HG03280 (cell line): ENCODE measurements around the gene PTDSS2.
"Not testable (repeated sequence)": the region's sequence is repeated elsewhere in the genome, so short reads cannot be mapped to it uniquely, and the experiment has no call there.

Experiments
- ATAC-seq: cut with Tn5 transposase; IDR thresholded peaks from one replicate; pipeline ENCODE4 v1.9.1; 2021; ENCODE audit warnings: mild to moderate bottlenecking, moderate library complexity; ENCODE audit not compliant: unreplicated experiment

Gene PTDSS2

DNA sequence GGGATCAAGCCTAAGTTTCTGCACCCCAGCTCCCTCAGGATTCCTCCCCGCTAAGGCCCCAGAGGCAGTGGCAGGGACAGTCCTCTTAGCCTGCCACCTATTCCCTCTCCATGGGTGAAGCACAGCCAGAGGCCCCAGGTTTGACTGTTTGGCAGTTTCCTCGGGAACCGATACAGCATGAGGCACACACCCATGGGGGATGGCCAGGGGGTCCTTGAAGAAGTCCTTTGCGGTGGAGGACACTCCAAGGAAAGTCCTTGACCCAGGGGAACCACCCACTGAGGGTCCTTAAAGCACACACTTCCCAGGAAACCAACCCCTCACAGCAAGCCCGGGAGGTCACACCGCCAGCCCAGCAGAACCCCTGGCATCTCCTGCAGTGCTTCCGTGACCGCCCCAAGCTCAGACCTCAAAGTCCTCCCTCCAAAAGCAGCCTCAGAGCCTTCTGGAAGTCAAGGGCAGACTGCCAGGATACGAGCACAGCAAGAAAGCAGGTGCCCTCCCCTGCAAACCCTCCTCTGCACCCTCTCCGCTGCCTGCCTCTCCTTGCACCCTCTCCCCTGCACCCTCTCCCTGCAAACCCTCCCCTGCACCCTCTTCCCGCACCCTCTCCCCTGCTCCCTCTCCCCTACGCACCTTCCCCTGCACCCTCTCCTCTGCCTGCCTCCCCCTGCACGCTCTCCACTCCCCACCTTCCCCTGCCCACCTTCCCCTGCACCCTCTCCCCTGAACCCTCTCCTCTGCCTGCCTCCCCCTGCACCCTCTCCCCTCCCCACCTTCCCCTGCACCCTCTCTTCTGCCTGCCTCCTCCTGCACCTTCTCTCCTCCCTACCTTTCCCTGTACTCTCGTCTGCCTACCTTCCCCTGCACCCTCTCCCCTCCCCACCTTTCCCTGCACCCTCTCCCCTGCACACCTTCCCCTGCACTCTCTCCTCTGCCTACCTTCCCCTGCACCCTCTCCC, 36.7 kb upstream of the PTDSS2 start:
- no peak for ATAC-seq

DNA sequence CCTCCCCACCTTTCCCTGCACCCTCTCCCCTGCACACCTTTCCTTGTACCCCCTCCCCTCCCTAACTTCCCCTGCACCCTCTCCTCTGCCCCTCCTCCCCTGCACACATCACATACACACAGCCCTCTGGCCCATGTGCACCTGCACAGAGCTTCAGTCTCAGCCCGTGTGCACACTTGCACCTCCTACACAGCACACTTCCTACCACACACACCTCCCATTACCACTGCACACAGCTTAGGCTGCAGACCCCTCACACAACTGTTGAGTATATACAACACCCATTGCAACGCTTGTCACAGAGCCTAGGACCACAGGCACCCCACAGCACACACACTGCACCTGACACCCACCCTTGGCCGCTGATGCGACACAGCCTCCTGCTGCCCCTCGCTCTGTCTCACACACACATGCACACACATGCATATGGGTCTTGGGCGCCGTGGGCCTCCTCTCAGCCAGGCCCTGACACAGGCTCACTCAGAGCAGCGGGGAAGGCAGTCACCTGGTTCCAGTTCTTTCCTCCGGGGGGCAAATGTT, 35.7 kb upstream of the PTDSS2 start:
- no peak for ATAC-seq

DNA sequence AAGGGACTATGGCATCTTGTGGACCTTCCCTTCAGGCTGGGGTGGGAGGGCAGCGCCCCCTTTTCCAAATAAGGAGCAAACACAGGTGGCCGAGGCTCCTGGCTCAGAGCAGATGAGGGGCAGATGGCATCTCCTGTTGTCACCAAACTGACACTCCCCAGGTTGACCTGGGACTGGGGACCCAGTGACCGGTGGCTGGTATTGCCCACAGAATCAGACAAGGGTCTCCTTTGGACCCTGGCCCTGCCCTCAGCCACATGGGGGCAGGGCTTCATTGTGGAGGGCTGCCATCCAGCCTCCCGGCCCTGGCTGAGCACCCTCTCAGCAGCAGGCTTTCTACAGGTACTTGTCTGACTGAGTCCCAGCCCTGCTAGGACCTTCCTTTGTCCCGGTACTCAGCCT, 34.4 kb upstream of the PTDSS2 start:
- no peak for ATAC-seq

DNA sequence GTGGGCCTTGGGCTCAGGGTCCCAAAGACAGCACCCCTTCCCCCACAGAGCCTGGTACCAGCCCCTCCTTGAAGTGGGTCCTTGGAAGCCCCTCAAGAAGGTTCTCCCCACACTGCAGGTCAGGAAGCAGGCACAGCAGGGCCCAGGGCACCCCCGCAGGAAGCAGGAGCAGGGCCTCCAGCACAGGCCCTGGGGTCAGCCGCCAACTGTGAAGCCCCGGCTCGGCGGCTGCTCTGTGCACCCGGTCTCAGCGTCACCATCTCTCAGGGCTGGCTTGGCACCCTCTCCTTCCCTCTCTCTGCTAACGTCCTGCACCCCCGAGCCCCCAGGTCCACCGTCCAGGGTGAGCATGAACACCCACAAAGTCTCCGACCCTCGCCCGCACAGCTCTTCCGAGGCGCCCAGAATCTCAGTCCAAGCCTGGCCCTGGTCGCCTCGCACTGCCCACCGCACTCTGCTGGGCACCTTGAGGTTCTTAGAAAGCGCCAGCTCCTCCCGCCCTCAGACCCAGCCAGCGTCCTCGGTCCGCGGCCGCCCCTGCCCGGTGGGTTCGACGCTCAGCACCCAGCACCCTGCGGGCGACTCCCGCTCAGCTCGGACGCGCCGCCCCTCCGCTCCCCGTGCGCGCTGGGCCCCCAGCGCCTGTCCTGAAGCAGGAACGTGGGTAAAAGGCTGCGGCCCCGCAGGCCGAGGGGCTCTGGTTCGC, 33.9 kb upstream of the PTDSS2 start:
- no peak for ATAC-seq

DNA sequence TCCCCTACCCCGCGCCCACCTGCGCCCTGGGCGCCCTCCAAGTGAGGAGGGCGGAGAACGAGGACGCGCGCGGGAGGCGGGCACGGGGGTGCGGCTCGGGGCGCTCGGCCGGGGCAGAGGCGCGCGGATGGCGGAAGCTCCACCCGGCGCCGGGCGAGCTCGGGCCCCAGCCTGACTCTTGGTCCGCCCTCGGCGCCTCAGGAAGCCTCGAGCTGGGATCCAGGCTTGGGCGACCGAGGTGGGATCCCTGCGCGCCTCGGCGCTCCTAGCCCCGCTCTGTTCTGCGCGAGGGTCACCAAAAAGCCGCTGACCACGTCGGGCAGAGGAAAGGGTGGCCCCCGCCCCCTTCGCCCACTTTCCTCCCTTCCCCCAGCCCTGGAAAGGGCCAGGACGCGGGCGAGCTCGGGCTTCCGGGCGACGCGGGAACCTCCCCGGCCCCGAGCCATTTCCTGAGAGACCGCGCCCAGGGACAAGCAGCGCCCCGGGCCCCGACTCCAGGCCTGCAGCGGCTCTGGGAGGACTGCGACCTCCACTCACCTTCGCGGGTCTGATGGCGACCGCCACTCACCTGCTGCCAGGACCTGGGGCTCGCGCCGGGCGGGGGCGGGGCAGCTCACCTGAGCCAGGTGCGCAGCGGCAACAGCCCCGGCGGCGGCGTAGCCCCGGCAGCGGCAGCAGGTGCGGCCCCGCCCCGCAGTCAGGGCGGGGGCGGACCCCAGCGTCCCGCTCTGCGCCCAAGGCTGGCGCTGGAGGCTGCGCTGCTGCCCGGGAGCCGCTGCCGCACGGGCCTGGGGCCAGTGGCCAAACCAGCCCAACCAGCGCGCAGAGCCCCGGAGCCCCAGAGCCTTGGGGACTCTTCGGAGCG, 33.1 kb upstream of the PTDSS2 start:
- no peak for ATAC-seq

DNA sequence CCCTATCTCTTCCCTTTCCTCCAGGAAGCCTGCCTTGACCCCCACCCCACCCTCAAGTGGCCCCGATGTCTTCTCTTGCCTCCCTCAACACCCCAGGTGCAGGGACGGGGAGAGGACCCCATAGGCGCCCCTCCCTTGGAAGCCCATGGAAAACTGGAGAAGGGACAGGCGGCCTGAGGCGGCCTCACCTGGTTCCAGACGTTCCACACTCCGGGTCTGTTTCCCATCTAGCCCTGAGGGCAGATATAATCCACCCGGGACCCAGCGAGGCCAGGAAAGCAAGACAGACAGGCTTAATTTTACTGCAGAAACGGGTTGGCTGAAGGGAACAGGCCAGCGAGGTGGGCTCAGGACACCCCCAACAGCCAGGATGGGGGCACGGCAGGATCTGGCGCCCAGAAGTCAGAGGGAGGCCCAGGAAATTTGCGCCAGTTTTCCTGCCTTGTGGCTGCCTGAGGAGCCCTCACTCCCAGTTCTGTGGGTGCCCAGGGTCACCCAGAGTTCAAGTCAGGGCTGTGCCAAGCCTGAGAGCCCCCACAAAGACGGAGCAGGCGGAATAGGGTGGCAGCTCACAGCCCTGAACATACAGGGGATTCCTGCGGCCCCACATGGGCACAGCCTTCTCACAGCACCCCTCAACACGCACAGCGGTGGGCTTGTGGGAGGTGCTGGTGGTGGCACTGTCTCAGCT, 32.3 kb upstream of the PTDSS2 start:
- no peak for ATAC-seq

DNA sequence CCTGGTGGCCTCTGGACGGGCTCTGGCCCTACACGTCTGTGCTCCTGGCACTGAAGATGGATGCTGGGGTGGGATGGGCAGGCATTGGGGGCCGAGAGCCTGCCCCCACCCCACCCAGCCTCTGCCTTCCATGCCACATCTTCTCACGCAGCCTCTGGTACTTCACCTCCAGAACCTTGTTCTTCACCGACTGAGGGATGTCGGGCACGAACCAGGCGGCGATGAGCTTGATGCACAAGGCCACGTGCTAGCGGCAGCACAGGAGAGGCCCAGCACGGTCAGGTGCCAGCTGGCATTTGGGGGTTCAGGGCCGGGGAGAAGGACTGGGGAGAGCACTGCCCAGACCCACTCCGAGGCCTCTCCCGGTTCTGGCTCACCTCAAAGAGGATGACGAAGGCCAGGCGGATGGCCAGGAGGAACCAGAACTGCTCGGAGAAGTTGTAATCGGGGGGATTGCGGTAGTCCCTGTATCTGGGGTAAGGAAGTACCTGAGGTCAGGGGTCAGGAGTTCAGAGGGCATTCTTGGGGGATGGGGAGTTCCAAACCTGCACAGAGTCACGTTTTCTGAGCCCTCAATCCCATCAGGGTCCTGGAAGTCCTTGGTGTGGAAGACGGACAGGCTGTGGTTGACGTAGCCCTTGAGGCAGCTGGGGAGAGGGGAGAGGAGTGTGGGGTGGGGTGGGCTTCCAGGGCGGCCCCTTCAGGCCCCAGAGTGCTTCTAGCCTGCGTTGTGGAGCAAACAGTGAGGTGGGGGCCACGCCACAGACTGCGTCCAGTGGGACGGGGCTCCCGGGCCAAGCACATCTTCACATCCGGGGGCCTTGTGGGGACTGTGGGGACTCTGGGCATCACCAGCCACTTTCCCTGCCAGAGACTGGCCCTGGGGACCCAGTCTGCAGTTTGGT, 31.5 kb upstream of the PTDSS2 start:
- ATAC-seq = no peak

DNA sequence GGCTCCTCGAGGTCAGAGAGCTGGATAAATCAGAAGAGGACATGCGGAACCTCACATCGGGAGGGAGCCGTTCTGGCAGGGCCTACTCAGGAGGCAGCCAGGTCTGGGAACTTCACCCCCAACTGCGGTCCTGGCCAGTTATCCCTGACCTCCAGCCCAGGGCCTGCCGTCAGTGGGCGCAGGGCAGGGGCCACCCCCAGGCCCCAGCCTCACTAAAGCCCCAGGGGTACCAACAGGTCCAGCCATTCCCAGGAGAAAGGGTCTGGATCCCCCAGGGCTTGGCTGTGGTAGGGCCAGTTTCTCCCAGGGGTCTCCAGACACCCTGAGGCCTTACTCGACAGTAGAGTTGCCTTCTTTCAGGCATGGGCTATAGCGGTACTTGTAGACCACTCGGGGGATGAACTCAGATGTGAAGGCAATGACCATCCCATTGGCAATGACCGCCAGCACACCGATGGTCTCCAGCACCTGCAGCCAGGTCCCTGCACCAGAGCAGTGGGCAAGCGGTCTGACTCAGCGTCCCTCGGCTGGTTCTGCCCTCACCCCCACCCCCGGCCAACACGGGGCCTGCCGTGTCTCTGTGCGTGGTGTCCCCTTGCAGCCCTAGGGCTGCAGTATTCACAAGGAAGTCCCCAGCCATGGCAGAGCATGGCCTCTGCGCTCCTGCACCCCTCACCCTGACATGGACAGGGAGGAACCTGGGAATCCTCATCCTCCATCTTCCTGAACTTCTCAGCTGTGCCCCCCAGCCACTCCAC, 30.7 kb upstream of the PTDSS2 start:
- no peak for ATAC-seq

DNA sequence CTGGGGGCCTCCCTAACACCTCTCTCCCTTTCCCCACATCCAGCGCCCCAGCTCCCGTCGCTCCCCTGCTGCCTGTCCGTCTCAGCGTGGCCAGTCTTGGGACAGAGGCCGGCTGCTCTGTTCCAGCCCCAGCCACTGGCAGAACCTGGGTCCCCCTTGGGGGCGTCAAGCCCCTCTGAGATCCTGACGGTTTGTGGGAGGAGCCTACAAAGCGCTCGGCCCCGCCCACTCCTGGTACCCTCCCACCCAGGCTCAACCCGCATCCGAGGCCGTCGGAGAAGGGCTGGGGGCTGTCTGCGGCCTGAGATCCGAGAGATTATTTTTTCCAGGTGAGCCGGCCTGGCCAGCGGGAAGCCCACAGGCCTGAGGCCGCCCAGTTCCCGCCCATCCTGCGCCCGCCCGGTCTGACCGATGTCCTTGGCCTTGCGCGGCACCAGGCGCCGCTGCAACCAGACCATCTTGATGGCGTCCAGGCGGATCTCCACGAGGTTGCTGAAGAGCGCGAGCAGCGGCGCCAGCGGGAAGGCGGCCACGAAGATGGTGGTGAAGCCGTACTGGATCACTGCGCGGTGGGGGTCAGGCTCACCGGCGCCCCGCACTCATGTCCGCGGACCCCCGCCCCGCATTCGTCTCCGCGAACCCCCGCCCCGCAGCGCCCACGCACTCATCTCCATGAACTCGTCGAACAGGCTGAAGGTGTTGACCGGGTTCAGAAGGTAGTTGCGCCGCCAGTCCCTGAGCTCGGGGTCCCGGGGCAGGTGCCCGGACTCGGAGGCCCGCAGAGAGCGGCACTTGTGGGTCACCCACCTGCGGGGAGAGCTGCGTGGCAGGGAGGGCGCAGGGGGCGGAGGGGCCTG, 29.8 kb upstream of the PTDSS2 start:
- ATAC-seq = no peak

DNA sequence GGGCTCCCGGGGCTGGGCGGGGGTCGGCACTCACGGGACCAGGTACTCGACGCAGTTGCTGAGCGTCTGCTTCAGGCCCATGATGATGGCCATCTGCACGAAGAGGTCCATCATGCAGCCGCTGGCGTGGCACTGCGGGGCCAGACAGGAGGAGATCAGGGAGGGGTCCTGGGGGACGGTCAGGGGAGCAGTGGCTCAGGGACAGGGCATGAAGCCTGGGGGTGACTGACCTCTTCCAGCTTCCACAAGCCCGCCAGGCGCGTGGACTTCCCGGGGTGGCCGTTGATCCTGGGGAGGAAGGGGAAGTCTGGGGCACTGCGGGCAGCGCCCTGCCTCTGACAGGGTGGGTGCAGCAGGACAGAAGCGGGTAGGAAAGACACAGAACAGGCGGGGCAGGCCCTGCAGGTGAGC, 29.2 kb upstream of the PTDSS2 start:
- ATAC-seq = no peak

DNA sequence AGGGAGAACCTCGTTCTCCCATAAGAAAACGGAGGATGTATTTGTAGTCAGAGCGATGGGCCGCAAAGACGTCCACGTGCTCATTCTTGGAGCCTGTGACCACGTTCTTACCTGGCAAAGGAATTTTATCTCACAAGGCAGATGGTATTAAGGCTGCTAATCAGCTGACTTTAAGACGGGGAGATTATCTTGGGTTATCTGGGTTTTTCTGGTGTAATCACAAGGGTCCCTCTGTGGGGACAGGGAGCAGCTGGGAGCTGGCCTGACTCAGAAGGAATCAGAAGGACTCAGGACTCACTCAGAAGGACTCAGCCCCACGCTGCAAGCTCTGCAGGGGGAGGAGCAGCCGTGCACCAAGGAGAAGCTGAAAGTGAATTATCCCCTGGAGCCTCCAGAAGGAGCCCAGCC, 27.8 kb upstream of the PTDSS2 start:
- no peak for ATAC-seq

DNA sequence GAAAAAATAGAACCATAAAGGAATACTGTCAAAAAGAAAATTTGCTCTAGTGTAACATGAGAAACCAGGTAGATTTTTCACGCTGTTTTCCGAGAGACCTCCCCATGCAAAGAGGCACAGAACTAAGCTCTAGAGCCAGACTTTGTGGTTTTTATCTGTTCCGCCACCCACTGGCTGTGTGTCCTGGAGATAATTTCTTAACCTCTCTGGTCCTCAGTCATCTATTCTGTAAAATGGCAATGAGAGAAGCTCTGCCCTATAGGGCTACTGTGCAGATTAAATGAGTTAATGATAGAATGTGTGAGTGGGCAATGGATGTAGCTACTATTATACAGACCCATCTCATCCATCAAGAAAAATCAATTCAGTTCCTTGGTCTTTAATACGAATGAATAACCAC, 25.8 kb upstream of the PTDSS2 start:
- ATAC-seq = no peak

DNA sequence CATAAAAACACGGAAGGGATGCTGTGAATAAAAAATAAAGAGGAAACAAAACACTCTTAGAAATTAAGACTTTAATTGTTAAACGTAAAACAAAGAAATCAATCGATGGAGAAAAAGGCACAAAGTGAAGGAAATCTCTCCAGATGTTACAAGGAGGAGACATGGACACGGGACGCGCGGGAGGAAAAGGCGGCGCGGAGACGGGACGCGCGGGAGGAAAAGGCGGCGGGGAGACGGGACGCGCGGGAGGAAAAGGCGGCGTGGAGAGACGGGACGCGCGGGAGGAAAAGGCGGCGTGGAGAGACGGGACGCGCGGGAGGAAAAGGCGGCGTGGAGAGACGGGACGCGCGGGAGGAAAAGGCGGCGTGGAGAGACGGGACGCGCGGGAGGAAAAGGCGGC, 25.3 kb upstream of the PTDSS2 start:
- ATAC-seq = not testable (repeated sequence)

DNA sequence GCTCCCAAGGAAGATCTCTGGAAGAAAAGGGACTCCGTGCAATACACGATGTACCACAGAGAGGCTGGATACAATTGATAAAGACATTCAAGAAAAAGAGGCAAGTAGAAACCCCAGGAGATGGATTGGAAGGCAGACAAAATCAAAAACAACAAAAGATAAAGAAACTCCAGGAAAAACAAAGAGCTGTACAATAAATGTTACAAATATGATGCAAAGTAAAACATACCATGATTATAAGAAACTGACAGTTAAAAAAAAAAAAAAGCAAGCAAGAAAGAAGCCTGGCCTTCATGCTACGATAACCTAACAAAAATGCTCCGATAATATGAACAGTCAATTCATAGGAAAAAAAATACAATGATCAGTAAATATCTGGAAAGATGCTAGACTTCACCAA, 24.8 kb upstream of the PTDSS2 start:
- ATAC-seq = no peak

DNA sequence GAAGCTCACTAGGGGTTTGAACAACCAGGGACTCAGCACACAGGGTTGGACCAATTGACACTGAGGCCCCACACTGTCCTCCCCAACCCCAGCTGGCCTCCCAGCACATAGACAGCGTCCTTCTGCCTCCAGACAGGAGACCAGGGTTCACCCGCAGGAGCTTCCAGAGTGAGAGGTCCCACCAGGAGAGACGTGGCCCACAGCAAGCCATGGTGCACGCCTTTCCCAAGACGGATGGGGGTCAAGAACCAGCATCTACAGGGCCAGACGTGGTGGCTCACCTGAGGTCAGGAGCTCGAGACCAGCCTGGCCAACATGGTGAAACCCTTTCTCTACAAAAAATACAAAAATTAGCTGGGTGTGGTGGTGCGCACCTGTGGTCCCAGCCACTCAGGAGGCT, 23.2 kb upstream of the PTDSS2 start:
- no peak for ATAC-seq

DNA sequence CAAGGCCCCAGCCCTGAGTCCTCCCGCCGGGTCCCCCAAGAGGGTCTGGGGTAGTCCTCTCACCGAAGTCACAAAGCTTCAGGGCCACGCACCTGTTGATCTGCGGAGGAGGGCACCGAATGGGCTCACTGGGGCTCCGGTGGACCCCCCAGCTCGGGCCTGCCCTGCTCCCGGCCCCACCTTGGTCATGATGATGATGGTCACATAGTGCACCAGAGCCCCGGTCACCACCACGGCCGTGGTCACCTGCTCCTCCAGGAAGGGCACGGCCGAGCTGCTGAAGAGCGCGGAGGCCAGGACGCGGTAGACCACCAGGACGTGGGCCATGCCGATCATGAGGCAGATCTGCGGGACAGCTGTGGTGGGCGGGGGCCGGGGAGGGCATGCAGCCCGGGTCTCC, 21.8 kb upstream of the PTDSS2 start:
- ATAC-seq = no peak

DNA sequence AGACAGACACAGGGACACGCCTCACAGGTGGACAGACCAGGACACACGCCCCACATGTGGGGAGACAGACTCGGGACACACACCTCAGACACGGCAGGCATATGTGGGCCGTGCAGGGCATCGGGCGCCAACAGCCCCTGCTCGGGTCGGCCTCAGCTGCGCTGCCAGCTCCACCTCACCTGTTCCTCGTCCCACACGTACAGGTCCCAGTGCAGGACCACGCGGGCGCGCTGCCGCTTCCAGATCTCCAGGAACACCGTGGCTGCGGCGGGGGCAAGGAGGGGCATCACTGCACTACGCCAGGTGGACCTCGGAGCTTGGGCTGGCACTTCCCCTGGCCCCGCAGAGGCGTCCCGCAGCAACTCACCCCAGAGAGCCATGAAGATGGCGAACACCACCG, 20.7 kb upstream of the PTDSS2 start:
- ATAC-seq = no peak
